Lower leg skin (tissue), 4 donors: ENCODE measurements around the gene MFSD1. TPM values are rescaled to one million over a fixed set of nuclear protein-coding genes. Genes with fewer than 3 reads are reported as not detected.

Experiments
- DNase-seq, 2 donors: peaks; one replicate each; pipeline ENCODE4 v3.0.0-alpha.2; 2019; ENCODE audit warnings: low spot score in 2 of 2
- H3K4me3 ChIP-seq: fragments of 200-600 bp; sonication (generic); 2 replicates; pipeline ENCODE4 v1.5.1; 2017; ENCODE audit warnings: mild to moderate bottlenecking, low read depth; ENCODE audit not compliant: poor library complexity, severe bottlenecking
- POLR2A ChIP-seq, 2 donors: fragments of 450-650 bp; IDR thresholded peaks; one replicate each; pipeline ENCODE4 v1.6.1; 2016 to 2017; ENCODE audit warnings: antibody characterized with exemption in 2 of 2, mild to moderate bottlenecking in 1 of 2, moderate library complexity in 1 of 2
- WGBS, 2 donors: methylation state at CpG; one replicate each; pipeline ENCODE4 v1.1.5; 2018; 5-methylcytosine and 5-hydroxymethylcytosine counted together
- intact Hi-C: fragments of 100-400 bp; cut with DNase I; formaldehyde crosslinking; loops from one replicate; pipeline ENCODE4 v1.15.0; 2023; ENCODE audit warnings: low total_unique reads
- total RNA-seq, 4 donors: library from RNA; depleted of rRNA; stranded (reverse); fragments of >200 nt; gene quantifications; one replicate each; pipeline ENCODE4 v1.1.0, GENCODE V29; 2016
- TF ChIP-seq, protein P1 (sequence below), 3 donors: fragments of 450-650 bp; IDR thresholded peaks; one replicate each; pipeline ENCODE4 v1.5.1; 2016; ENCODE audit warnings: antibody characterized with exemption in 3 of 3, mild to moderate bottlenecking in 3 of 3, moderate library complexity in 2 of 3

MFSD1 gene
- total RNA-seq, 4 donors from 2014 or later, result 48.9 to 99.2 (median 62.0) TPM

GRCh38 chr3:158773166-158773565, 28.7 kb upstream of the MFSD1 start:
- H3K4me3 ChIP-seq, result no peak overlapping the region
- TF ChIP-seq POLR2A (IDR thresholded peaks at IDR 0.05), result no peak
- TF ChIP-seq, protein P1, sequence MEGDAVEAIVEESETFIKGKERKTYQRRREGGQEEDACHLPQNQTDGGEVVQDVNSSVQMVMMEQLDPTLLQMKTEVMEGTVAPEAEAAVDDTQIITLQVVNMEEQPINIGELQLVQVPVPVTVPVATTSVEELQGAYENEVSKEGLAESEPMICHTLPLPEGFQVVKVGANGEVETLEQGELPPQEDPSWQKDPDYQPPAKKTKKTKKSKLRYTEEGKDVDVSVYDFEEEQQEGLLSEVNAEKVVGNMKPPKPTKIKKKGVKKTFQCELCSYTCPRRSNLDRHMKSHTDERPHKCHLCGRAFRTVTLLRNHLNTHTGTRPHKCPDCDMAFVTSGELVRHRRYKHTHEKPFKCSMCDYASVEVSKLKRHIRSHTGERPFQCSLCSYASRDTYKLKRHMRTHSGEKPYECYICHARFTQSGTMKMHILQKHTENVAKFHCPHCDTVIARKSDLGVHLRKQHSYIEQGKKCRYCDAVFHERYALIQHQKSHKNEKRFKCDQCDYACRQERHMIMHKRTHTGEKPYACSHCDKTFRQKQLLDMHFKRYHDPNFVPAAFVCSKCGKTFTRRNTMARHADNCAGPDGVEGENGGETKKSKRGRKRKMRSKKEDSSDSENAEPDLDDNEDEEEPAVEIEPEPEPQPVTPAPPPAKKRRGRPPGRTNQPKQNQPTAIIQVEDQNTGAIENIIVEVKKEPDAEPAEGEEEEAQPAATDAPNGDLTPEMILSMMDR (IDR thresholded peaks at IDR 0.05), result no peak
- intact Hi-C loops, result no loop called here
- no peak for DNase-seq

DNA sequence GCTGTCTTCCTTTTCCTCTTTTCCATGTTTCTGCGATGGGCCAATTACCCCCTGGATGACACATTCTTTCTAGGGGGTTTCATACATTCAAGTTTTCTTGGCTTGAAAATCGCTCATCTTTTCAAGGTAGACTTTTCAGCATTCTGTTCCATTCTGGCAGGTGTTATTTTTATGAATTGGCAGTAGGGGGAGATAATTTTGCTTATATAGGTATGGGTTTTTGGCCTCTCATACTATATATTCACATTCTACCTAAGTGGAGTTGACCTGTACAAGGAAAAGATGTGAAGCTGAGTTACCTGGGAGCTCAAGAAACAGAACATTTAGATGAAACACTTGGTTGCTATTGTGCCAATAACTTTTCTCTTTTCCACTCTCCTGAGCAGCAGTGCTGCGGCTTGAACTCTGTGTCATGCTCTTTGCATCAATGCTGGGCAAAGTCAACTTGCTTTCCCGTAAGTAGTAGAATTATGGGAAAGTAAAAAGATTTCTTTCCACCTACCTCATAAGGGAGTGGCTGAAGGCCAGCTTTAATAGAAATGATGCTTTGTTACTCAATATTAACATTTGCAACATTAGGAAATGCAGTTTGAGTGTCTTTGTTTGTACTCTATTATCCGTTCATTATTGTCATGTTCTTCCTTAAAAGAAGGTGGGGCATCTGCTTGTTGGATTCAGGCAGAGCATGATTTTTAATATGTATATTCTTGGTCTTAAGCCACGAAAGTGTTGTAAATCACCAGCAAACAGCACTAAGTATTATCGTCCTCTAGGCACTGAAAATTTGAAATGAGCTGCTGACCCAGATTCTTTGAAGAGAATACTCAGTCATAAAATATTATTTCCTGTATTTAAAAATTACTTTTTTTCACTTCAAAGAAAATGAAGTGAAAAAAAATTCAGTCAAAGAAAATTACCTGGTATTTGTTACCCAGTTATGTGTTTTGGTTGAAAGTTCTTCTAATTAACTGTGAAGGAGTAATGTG, 27.7 kb upstream of the MFSD1 start:
- TF ChIP-seq, protein P1 (IDR thresholded peaks at IDR 0.05), result no peak
- TF ChIP-seq POLR2A (IDR thresholded peaks at IDR 0.05), result no peak
- DNase-seq, result no peak
- H3K4me3 ChIP-seq, result no peak overlapping the region
- WGBS, 2 donors, result 49 to 51% methylated on average over 7 of the region's 7 CpGs
- intact Hi-C loops, result no loop called here

DNA sequence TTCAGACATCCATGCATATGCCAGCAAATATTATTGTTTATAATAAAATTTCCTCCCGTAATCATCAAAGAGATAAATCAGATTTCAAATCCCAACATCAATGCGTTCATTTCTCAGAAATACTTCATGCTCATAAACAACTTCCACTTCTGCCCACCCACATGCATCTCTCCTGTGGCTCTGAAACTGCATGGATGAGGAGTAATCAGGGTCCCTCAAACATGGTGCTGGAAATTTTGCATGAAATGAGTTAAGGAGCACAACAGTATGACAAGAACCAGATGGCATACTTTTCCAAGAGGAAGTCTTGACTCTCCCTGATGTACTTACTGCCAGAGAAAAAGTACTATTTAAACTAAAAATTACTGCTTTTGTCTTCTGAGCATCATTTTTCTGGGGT, 26.9 kb upstream of the MFSD1 start:
- intact Hi-C loops, result no loop called here
- DNase-seq, result no peak
- WGBS, 2 donors, result 51 to 55% methylated on average over 2 of the region's 2 CpGs

DNA sequence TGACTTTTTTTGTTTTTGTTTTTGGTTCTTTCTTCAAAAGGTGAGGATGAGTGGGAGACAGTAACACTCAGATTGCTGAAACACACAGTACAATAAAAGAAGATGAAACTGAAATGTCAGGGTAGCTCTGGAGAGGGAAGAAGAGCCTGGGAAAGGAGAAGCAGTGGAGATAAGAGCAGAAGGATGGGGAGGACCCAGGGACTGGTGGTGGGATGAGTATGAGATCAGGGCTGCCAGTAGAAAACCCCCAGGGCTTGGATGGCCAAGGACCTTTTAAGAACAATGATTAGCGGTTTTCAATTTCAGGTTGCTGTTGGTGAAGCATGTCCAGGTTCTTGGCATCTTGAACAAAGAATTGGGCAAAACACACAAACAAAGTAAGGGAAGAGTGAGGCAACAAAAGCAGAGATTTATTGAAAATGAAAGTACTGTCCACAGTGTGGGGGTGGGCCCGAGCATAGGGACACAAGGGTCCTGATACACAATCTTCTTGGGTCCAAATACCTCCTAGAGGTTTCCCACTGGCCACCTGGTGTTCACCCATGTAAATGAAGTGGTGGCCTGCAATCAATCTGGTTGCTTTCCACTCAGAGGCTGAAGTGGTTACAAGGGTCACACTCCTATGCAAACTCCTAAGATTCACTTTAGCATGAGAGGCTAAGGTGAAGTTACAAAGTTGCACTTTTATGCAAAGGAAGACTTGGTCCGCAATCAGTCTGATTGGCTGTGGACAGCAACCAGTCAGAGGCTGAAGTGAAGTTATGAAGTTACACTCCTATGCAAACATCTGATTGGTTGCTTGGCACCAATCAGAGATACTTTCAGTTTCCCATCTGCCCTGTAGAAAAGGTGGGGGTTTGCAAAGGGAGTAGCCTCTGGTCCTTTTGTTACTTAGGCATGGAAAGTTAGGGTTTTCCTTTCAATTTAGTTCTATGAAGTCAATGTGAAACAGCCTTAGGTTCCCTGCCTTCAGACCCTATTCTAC, 26.1 kb upstream of the MFSD1 start:
- WGBS, 2 donors, result 94 to 95% methylated on average over 3 of the region's 3 CpGs
- DNase-seq, result no peak
- H3K4me3 ChIP-seq, result no peak overlapping the region
- intact Hi-C loops, result no loop called here
- TF ChIP-seq, protein P1 (IDR thresholded peaks at IDR 0.05), result no peak
- TF ChIP-seq POLR2A (IDR thresholded peaks at IDR 0.05), result no peak

More for the DNA sequence above, 26.9 kb upstream of the MFSD1 start:
- H3K4me3 ChIP-seq, result no peak overlapping the region
- TF ChIP-seq, protein P1 (IDR thresholded peaks at IDR 0.05), result no peak
- no peak for TF ChIP-seq POLR2A (IDR thresholded peaks at IDR 0.05)

- 95 to 96% methylated on average over 7 of the region's 7 CpGs for WGBS, 2 donors
- TF ChIP-seq, protein P1 (IDR thresholded peaks at IDR 0.05), result no peak
- no peak for TF ChIP-seq POLR2A (IDR thresholded peaks at IDR 0.05)
- no peak overlapping the region for H3K4me3 ChIP-seq
- DNase-seq, result no peak
- intact Hi-C loops, result no loop called here
Observed at GRCh38 chr3:158776531-158776930, 25.3 kb upstream of the MFSD1 start.
